ENCODE results near the gene P2RY13.
A peak's percentile ranks its signal among the peaks of the same experiment; 100 is the strongest.

P2RY13 gene

GRCh38 chr3:151289445-151289844 lies 39.9 kb downstream of the P2RY13 start:
- no peak for DNase-seq

DNA sequence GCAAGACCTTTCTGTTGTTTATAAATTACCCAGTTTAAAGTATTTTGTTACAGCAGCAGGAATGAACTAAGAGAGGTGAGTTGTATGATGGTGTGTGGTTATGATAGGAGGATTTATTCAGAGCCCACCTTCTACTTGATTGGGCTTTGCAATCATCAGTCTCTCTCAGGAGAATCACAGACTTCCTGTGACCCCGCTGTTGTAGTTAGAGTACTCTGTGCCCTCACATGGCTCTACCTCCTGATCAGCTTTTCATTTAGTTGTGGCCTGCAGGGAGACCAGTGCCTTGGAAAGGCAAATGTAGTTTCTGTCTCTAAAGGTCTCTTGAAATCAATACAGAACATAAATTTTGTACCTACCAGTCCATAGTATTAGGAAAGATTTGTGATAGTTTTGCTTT lies 43.4 kb downstream of the P2RY13 start:
- no peak for DNase-seq

GRCh38 chr3:151283907-151284461 lies 45.4 kb downstream of the P2RY13 start:
- DNase-seq: no peak

GRCh38 chr3:151283387-151283786 lies 46.0 kb downstream of the P2RY13 start:
- no peak for DNase-seq

- peak in 3 of 6 experiments; percentile 19 to 73 (median 72) for DNase-seq
Observed at GRCh38 chr3:151282921-151283320, 46.4 kb downstream of the P2RY13 start.

- no peak for DNase-seq
Observed at GRCh38 chr3:151281671-151282324, 47.6 kb downstream of the P2RY13 start.

DNA sequence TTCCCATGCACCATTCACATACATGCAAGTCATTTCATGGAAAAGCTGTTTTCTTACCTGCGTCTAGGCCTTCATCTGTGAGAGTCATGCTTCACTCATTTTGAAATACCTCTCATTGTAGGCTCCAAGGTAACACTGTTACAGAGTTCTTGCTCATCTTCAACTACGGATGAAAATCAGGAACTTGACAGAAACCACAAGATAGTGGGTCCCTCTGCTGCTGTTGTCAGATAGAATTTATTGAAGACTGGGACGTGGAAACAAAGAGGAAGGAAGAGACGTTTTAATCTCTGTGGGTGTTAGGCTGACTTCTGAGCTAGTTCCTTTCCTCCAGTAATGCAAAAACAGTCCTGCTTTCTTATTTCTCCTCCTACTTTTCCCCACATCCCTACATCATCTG lies 51.1 kb downstream of the P2RY13 start, which contains the start of gene P2RY14:
TSS of gene P2RY14 (minus strand) at position 313 of the 400 bp plus-strand sequence. CDS start 64,226 bp downstream, outside the sequence.
- peak in 2 of 6 experiments; percentile 5 to 9 for DNase-seq

GRCh38 chr3:151276687-151277042 lies 52.7 kb downstream of the P2RY13 start:
- DNase-seq: peak in 5 of 6 experiments; percentile 1 to 36 (median 10)
